ENCODE data around the gene TMEM223.

GRCh38 chr11:62787005-62787759, 4.6 kb downstream of the TMEM223 start, which contains the start of gene TMEM179B:
- peak; percentile 90; the same call in 1 of the 2 replicates for TF ChIP-seq SIN3A (IDR thresholded peaks at IDR 0.05; ENCODE audit: borderline replicate concordance, insufficient read depth, low read depth, low read length)
- TF ChIP-seq POLR2AphosphoS5 (IDR thresholded peaks at IDR 0.05; ENCODE audit: low read depth, low read length), result peak; percentile 95
- TF ChIP-seq CTCF (IDR thresholded peaks at IDR 0.05), result peak; percentile 61; the same call in 1 of the 2 replicates
- TF ChIP-seq, protein P1, sequence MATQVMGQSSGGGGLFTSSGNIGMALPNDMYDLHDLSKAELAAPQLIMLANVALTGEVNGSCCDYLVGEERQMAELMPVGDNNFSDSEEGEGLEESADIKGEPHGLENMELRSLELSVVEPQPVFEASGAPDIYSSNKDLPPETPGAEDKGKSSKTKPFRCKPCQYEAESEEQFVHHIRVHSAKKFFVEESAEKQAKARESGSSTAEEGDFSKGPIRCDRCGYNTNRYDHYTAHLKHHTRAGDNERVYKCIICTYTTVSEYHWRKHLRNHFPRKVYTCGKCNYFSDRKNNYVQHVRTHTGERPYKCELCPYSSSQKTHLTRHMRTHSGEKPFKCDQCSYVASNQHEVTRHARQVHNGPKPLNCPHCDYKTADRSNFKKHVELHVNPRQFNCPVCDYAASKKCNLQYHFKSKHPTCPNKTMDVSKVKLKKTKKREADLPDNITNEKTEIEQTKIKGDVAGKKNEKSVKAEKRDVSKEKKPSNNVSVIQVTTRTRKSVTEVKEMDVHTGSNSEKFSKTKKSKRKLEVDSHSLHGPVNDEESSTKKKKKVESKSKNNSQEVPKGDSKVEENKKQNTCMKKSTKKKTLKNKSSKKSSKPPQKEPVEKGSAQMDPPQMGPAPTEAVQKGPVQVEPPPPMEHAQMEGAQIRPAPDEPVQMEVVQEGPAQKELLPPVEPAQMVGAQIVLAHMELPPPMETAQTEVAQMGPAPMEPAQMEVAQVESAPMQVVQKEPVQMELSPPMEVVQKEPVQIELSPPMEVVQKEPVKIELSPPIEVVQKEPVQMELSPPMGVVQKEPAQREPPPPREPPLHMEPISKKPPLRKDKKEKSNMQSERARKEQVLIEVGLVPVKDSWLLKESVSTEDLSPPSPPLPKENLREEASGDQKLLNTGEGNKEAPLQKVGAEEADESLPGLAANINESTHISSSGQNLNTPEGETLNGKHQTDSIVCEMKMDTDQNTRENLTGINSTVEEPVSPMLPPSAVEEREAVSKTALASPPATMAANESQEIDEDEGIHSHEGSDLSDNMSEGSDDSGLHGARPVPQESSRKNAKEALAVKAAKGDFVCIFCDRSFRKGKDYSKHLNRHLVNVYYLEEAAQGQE (IDR thresholded peaks at IDR 0.05; ENCODE audit: insufficient read depth in 1 of 2, low read depth in 2 of 2, low read length in 1 of 2), result peak in 1 of 2 experiments; percentile 74; a peak in 1 of 4 replicates

Data from Panc1 (cell line).